Upper lobe of right lung (tissue), 1 donor: ENCODE measurements around the gene SLA2. TPM values are rescaled to one million over a fixed set of nuclear protein-coding genes. Genes with fewer than 3 reads are reported as not detected.
"Not testable (repeated sequence)": the region's sequence is repeated elsewhere in the genome, so short reads cannot be mapped to it uniquely, and the experiment has no call there.

Source experiments
- ATAC-seq: fragments of 200-7000 bp; cut with Tn5 transposase; one replicate; pipeline ENCODE4 v1.9.1; 2020; ENCODE audit warnings: mild to moderate bottlenecking, moderate library complexity
- DNase-seq: peaks from one replicate; pipeline ENCODE4 v3.0.0-alpha.2; 2020
- H3K27ac ChIP-seq: fragments of 200-600 bp; one replicate; pipeline ENCODE4 v1.8.0; 2022
- H3K27me3 ChIP-seq: fragments of 200-600 bp; one replicate; pipeline ENCODE4 v1.8.0; 2022; ENCODE audit warnings: mild to moderate bottlenecking
- H3K36me3 ChIP-seq: fragments of 200-600 bp; one replicate; pipeline ENCODE4 v1.8.0; 2022
- H3K4me1 ChIP-seq: fragments of 200-600 bp; one replicate; pipeline ENCODE4 v1.8.0; 2022
- H3K4me3 ChIP-seq: fragments of 200-600 bp; one replicate; pipeline ENCODE4 v1.8.0; 2022; ENCODE audit warnings: mild to moderate bottlenecking
- H3K9me3 ChIP-seq: fragments of 200-600 bp; one replicate; pipeline ENCODE4 v1.8.0; 2022
- CTCF ChIP-seq: fragments of 200-600 bp; IDR thresholded peaks from one replicate; pipeline ENCODE4 v1.8.0; 2022; ENCODE audit warnings: antibody characterized with exemption
- intact Hi-C: fragments of 100-400 bp; cut with DNase I; formaldehyde crosslinking; loops from one replicate; pipeline ENCODE4 v1.11.0; 2022
- total RNA-seq: library from RNA; stranded (reverse); fragmentation: NEBNext Ultra II Directional; extraction: Animal tissue kit (Norgen Biotek cat#: 25700); gene quantifications from one replicate; pipeline ENCODE4 v1.2.1, GENCODE V29; 2021
- donor health status: DM: no; HTN: yes; CAD: no; lungs with severe emphysema.

SLA2 gene
- total RNA-seq, 1 donor from 2014 or later: 1.9 TPM

GRCh38 chr20:36645353-36645752 lies 643 bp downstream of the SLA2 start:
- intact Hi-C loops: no loop called here
- Histone ChIP-seq H3K27me3 (no peaks in the 10 kb centered on the region), H3K36me3 (no peaks in the 10 kb centered on the region), H3K4me1 (no peaks in the 10 kb centered on the region), H3K4me3 (peak overlapping the region; percentile 36), H3K27ac (peak overlapping the region; percentile 42), H3K9me3 (no peaks in the 10 kb centered on the region)
- DNase-seq: no peak
- TF ChIP-seq CTCF: no peak
- ATAC-seq: no peak

GRCh38 chr20:36644706-36645095 lies 1.3 kb downstream of the SLA2 start:
- no peak for TF ChIP-seq CTCF
- intact Hi-C loops: no loop called here
- no peak for DNase-seq
- Histone ChIP-seq H3K27ac (no peak overlapping the region), H3K4me3 (peak overlapping the region; percentile 36), H3K27me3 (no peaks in the 10 kb centered on the region), H3K4me1 (no peaks in the 10 kb centered on the region), H3K9me3 (no peaks in the 10 kb centered on the region), H3K36me3 (no peaks in the 10 kb centered on the region)
- ATAC-seq: no peak

GRCh38 chr20:36644032-36644705 lies 1.8 kb downstream of the SLA2 start:
- DNase-seq: peak; percentile 60
- Histone ChIP-seq H3K4me1 (no peaks in the 10 kb centered on the region), H3K27me3 (no peaks in the 10 kb centered on the region), H3K36me3 (no peaks in the 10 kb centered on the region), H3K4me3 (peak overlapping the region; percentile 36), H3K9me3 (no peaks in the 10 kb centered on the region), H3K27ac (no peak overlapping the region)
- ATAC-seq: peak; percentile 34
- TF ChIP-seq CTCF: no peak
- intact Hi-C loops: no loop called here

- intact Hi-C loops: no loop called here
- Histone ChIP-seq H3K4me1 (no peaks in the 10 kb centered on the region), H3K27ac (no peak overlapping the region), H3K4me3 (no peak overlapping the region), H3K36me3 (no peaks in the 10 kb centered on the region), H3K9me3 (no peaks in the 10 kb centered on the region), H3K27me3 (no peaks in the 10 kb centered on the region)
- no peak for DNase-seq
- ATAC-seq: no peak
- TF ChIP-seq CTCF: no peak
Observed at GRCh38 chr20:36642136-36642535, 3.9 kb downstream of the SLA2 start.

- H3K4me1 ChIP-seq: no peaks in the 10 kb centered on the region
- no peak overlapping the region for H3K27ac ChIP-seq
- no peak for ATAC-seq
- no peak for TF ChIP-seq CTCF
- DNase-seq: no peak
- H3K27me3 ChIP-seq: no peaks in the 10 kb centered on the region
- intact Hi-C loops: no loop called here
- H3K9me3 ChIP-seq: no peaks in the 10 kb centered on the region
- no peaks in the 10 kb centered on the region for H3K36me3 ChIP-seq
- no peak overlapping the region for H3K4me3 ChIP-seq
Observed at GRCh38 chr20:36641506-36641843, 4.5 kb downstream of the SLA2 start.

GRCh38 chr20:36638876-36639400 lies 7.1 kb downstream of the SLA2 start:
- H3K4me3 ChIP-seq, H3K27ac ChIP-seq, intact Hi-C loops, H3K9me3 ChIP-seq, H3K36me3 ChIP-seq, DNase-seq, H3K4me1 ChIP-seq, ATAC-seq, H3K27me3 ChIP-seq: not testable (repeated sequence)
